Liver (tissue), 9 donors: ENCODE results near the gene ATP10A. TPM values are rescaled to one million over a fixed set of nuclear protein-coding genes. Genes with fewer than 3 reads are reported as not detected.

Source experiments
- DNase-seq: peaks from one replicate; pipeline ENCODE4 v3.0.0-alpha.2; 2017; ENCODE audit warnings: low spot score
- H3K27ac ChIP-seq, 2 donors: one replicate each; pipeline ENCODE4 v1.7.0; 2013; ENCODE audit warnings: inconsistent platforms in 2 of 2, low read length in 2 of 2, control low read depth in 1 of 2, low read depth in 1 of 2, mild to moderate bottlenecking in 1 of 2
- H3K27me3 ChIP-seq, 4 donors: one replicate each; pipeline versions ENCODE4 v1.6.1 to v1.7.0; 2013; ENCODE audit warnings: low read length in 3 of 4, inconsistent platforms in 1 of 4, mild to moderate bottlenecking in 1 of 4, moderate library complexity in 1 of 4; ENCODE audit not compliant: control insufficient read depth in 4 of 4, insufficient read depth in 4 of 4
- H3K36me3 ChIP-seq, 4 donors: one replicate each; pipeline versions ENCODE4 v1.6.1 to v1.7.0; 2013; ENCODE audit warnings: low read length in 3 of 4, mild to moderate bottlenecking in 3 of 4, low read depth in 1 of 4, moderate library complexity in 1 of 4; ENCODE audit not compliant: control insufficient read depth in 4 of 4, insufficient read depth in 3 of 4
- H3K4me1 ChIP-seq, 4 donors: one replicate each; pipeline versions ENCODE4 v1.6.1 to v1.7.0; 2013; ENCODE audit warnings: low read length in 3 of 4, mild to moderate bottlenecking in 3 of 4, moderate library complexity in 1 of 4; ENCODE audit not compliant: control insufficient read depth in 4 of 4, insufficient read depth in 4 of 4
- H3K4me3 ChIP-seq, 3 donors: one replicate each; pipeline versions ENCODE4 v1.6.1 to v1.7.0; 2013; ENCODE audit warnings: low read length in 3 of 3, control low read depth in 1 of 3, low read depth in 1 of 3, mild to moderate bottlenecking in 1 of 3
- H3K9ac ChIP-seq, 2 donors: one replicate each; pipeline ENCODE4 v1.7.0; 2013; ENCODE audit warnings: low read length in 2 of 2, mild to moderate bottlenecking in 2 of 2, moderate library complexity in 2 of 2, control low read depth in 1 of 2, low read depth in 1 of 2
- H3K9me3 ChIP-seq, 4 donors: one replicate each; pipeline versions ENCODE4 v1.6.1 to v1.7.0; 2013; ENCODE audit warnings: low read length in 3 of 4; ENCODE audit not compliant: control insufficient read depth in 4 of 4
- ATF3 ChIP-seq: IDR thresholded peaks from 2 replicates; pipeline ENCODE4 v1.6.1; 2016; ENCODE audit warnings: antibody characterized with exemption
- CTCF ChIP-seq: fragments of 150-350 bp; IDR thresholded peaks from 2 replicates; pipeline ENCODE4 v1.5.1; 2017; ENCODE audit warnings: improper control_type of control experiment, low read depth, low read length; ENCODE audit not compliant: missing input control
- EGR1 ChIP-seq, 2 donors: IDR thresholded peaks; 2 replicates each; pipeline ENCODE4 v1.6.1; 2016 to 2018; ENCODE audit warnings: antibody characterized with exemption in 2 of 2, low read depth in 2 of 2
- FOXA1 ChIP-seq: IDR thresholded peaks from 2 replicates; pipeline ENCODE4 v1.6.1; 2016; ENCODE audit warnings: antibody characterized with exemption
- FOXA2 ChIP-seq: IDR thresholded peaks from 2 replicates; pipeline ENCODE4 v1.6.1; 2016; ENCODE audit warnings: antibody characterized with exemption
- GABPA ChIP-seq, 2 donors: IDR thresholded peaks in 1 of 2; conservative IDR thresholded peaks in 1 of 2; 2 replicates each; pipeline ENCODE4 v1.6.1; 2016; ENCODE audit warnings: antibody characterized with exemption in 2 of 2, mild to moderate bottlenecking in 1 of 2, moderate library complexity in 1 of 2
- HNF4G ChIP-seq: IDR thresholded peaks from 2 replicates; pipeline ENCODE4 v1.6.1; 2016; ENCODE audit warnings: antibody characterized with exemption
- JUND ChIP-seq, 2 donors: IDR thresholded peaks; 2 replicates each; pipeline ENCODE4 v1.6.1; 2016; ENCODE audit warnings: antibody characterized with exemption in 2 of 2
- MAX ChIP-seq: IDR thresholded peaks from 2 replicates; pipeline ENCODE4 v1.6.1; 2016; ENCODE audit warnings: antibody characterized with exemption
- NR2F2 ChIP-seq: IDR thresholded peaks from 2 replicates; pipeline ENCODE4 v1.6.1; 2016; ENCODE audit warnings: antibody characterized with exemption
- RAD21 ChIP-seq, 2 donors: IDR thresholded peaks; 2 replicates each; pipeline ENCODE4 v1.6.1; 2016; ENCODE audit warnings: antibody characterized with exemption in 2 of 2, mild to moderate bottlenecking in 2 of 2
- REST ChIP-seq: IDR thresholded peaks from 2 replicates; pipeline ENCODE4 v1.6.1; 2016; ENCODE audit warnings: antibody characterized with exemption, mild to moderate bottlenecking
- RXRA ChIP-seq, 2 donors: IDR thresholded peaks; 2 replicates each; pipeline ENCODE4 v1.6.1; 2017 to 2018; ENCODE audit warnings: antibody characterized with exemption in 2 of 2, mild to moderate bottlenecking in 1 of 2
- SP1 ChIP-seq: IDR thresholded peaks from 2 replicates; pipeline ENCODE4 v1.6.1; 2018; ENCODE audit warnings: antibody characterized with exemption, mild to moderate bottlenecking
- TAF1 ChIP-seq: conservative IDR thresholded peaks from 2 replicates; pipeline ENCODE4 v1.6.1; 2016; ENCODE audit warnings: antibody characterized with exemption, mild to moderate bottlenecking
- YY1 ChIP-seq: IDR thresholded peaks from 2 replicates; pipeline ENCODE4 v1.6.1; 2016; ENCODE audit warnings: antibody characterized with exemption, mild to moderate bottlenecking
- ZBTB33 ChIP-seq: IDR thresholded peaks from 2 replicates; pipeline ENCODE4 v1.6.1; 2016; ENCODE audit warnings: antibody characterized with exemption
- WGBS: extraction: QIAGEN DNeasy Blood & Tissue Kit; methylation state at CpG from one replicate; pipeline ENCODE4 v1.1.7; 2013; 5-methylcytosine and 5-hydroxymethylcytosine counted together
- polyA plus RNA-seq, 2 donors: library from polyadenylated mRNA; stranded (reverse) in 1 of 2; unstranded in 1 of 2; fragments of 200-250 nt in 1 of 2; fragments of >200 nt in 1 of 2; fragmentation: Nextera tagmentation in 1 of 2; extraction: Ambion mirVana in 1 of 2; gene quantifications; one replicate each; pipeline versions ENCODE4 v1.2.1 to v1.2.3, GENCODE V29; 2013 to 2015
- total RNA-seq, 2 donors: library from RNA; depleted of rRNA; stranded (reverse); fragments of >200 nt; gene quantifications; one replicate each; pipeline ENCODE4 v1.2.3, GENCODE V29; 2014
- donor health status: healthy.
- donor health status: healthy.
- donor health status: healthy.
- donor health status: healthy.
- donor health status: healthy.

ATP10A gene
- total and polyA plus RNA-seq, 4 donors = 0.22 to 1.8 (median 0.39) TPM

GRCh38 chr15:25825207-25825606 is 37.9 kb downstream of the ATP10A start:
- Histone ChIP-seq H3K36me3 (no peaks in the 10 kb centered on the region), H3K4me1 (no peaks in the 10 kb centered on the region), H3K9me3 (peaks cover 0 to 2% (median 0%) of the 10 kb centered on the region in 4 donors), H3K9ac (no peak overlapping the region), H3K4me3 (no peak overlapping the region), H3K27me3 (no peaks in the 10 kb centered on the region), H3K27ac (no peak overlapping the region)
- no peak for DNase-seq
- no peak for TF ChIP-seq GABPA (IDR thresholded peaks at IDR 0.05 in 1 of 2, conservative IDR thresholded peaks at IDR 0.05 in 1 of 2)

- DNase-seq = no peak
- Histone ChIP-seq H3K4me3 (no peak overlapping the region), H3K27me3 (no peaks in the 10 kb centered on the region), H3K36me3 (no peaks in the 10 kb centered on the region), H3K9me3 (peaks cover 0 to 2% (median 0%) of the 10 kb centered on the region in 4 donors), H3K4me1 (no peaks in the 10 kb centered on the region), H3K27ac (no peak overlapping the region), H3K9ac (no peak overlapping the region)
- 70% methylated on average over 6 of the region's 6 CpGs for whole genome bisulfite sequencing
- TF ChIP-seq GABPA (IDR thresholded peaks at IDR 0.05 in 1 of 2, conservative IDR thresholded peaks at IDR 0.05 in 1 of 2) (no peak), RAD21 (IDR thresholded peaks at IDR 0.05) (no peak), YY1 (no peak), TAF1 (no peak), FOXA1 (no peak), MAX (no peak)
Observed at GRCh38 chr15:25824618-25825017, 38.5 kb downstream of the ATP10A start.

- TF ChIP-seq MAX (no peak), FOXA1 (no peak), GABPA (IDR thresholded peaks at IDR 0.05 in 1 of 2, conservative IDR thresholded peaks at IDR 0.05 in 1 of 2) (no peak), TAF1 (no peak), YY1 (no peak), ATF3 (no peak), SP1 (no peak), FOXA2 (no peak), NR2F2 (no peak), RAD21 (IDR thresholded peaks at IDR 0.05) (no peak), ZBTB33 (no peak), JUND (IDR thresholded peaks at IDR 0.05) (no peak), EGR1 (IDR thresholded peaks at IDR 0.05; ENCODE audit: low read depth in 2 of 2) (no peak), CTCF (no peak), RXRA (IDR thresholded peaks at IDR 0.05) (no peak), REST (no peak), HNF4G (no peak)
- no peaks in the 10 kb centered on the region for H3K36me3 ChIP-seq
- no peaks in the 10 kb centered on the region for H3K9me3 ChIP-seq
- no peak overlapping the region for H3K4me3 ChIP-seq
- WGBS = 79% methylated on average over 3 of the region's 3 CpGs
- no peak overlapping the region for H3K27ac ChIP-seq
- H3K27me3 ChIP-seq = peaks cover 0 to 9% (median 0%) of the 10 kb centered on the region in 4 donors
- H3K9ac ChIP-seq = no peak overlapping the region
- no peak for DNase-seq
- H3K4me1 ChIP-seq = no peaks in the 10 kb centered on the region
Observed at GRCh38 chr15:25812845-25813244, 50.3 kb downstream of the ATP10A start.
